Astrocyte (in vitro differentiated cells and primary cell): ENCODE results near the gene PPP2R2C. TPM values are rescaled to one million over a fixed set of nuclear protein-coding genes. Genes with fewer than 3 reads are reported as not detected.

Source experiments
- DNase-seq: peaks from one replicate; pipeline ENCODE4 v3.0.0-alpha.2; 2010; ENCODE audit warnings: low read depth
- FAIRE-seq: peaks from 2 replicates; lab custom pipeline; 2011; peaks lifted over from hg19 to GRCh38; lab: Jason Lieb, UNC
- H2AFZ ChIP-seq: 2 replicates; pipeline ENCODE4 v1.6.0; 2012; ENCODE audit warnings: low read depth, low read length, inconsistent platforms
- H3K27ac ChIP-seq: 2 replicates; pipeline ENCODE4 v1.5.1; 2011; ENCODE audit warnings: low read depth, low read length, inconsistent platforms
- H3K27me3 ChIP-seq: 2 replicates; pipeline ENCODE4 v1.6.0; 2011; ENCODE audit warnings: low read length, inconsistent platforms; ENCODE audit not compliant: insufficient read depth
- H3K36me3 ChIP-seq: 2 replicates; pipeline ENCODE4 v1.5.1; 2011; ENCODE audit warnings: low read length, inconsistent platforms; ENCODE audit not compliant: insufficient read depth
- H3K4me1 ChIP-seq: 2 replicates; pipeline ENCODE4 v1.5.1; 2011; ENCODE audit warnings: low read length, inconsistent platforms; ENCODE audit not compliant: insufficient read depth
- H3K4me2 ChIP-seq: 2 replicates; pipeline ENCODE4 v1.6.0; 2012; ENCODE audit warnings: low read length, inconsistent platforms
- H3K4me3 ChIP-seq: 2 replicates; pipeline ENCODE4 v1.5.1; 2011; ENCODE audit warnings: low read depth, mild to moderate bottlenecking, low read length, inconsistent platforms; ENCODE audit not compliant: insufficient read depth
- H3K79me2 ChIP-seq: 2 replicates; pipeline ENCODE4 v1.6.0; 2012; ENCODE audit warnings: mild to moderate bottlenecking, low read length, inconsistent platforms; ENCODE audit not compliant: insufficient read depth
- H3K9ac ChIP-seq: 2 replicates; pipeline ENCODE4 v1.6.0; 2012; ENCODE audit warnings: mild to moderate bottlenecking, low read length, inconsistent platforms
- H3K9me3 ChIP-seq: 2 replicates; pipeline ENCODE4 v1.5.1; 2012; ENCODE audit warnings: low read depth, mild to moderate bottlenecking, low read length, inconsistent platforms; ENCODE audit not compliant: insufficient read depth
- H4K20me1 ChIP-seq: 2 replicates; pipeline ENCODE4 v1.6.0; 2012; ENCODE audit warnings: low read length, inconsistent platforms; ENCODE audit not compliant: insufficient read depth
- H3K27ac Mint-ChIP-seq: one replicate; pipeline ENCODE4 v1.8.0; 2021; ENCODE audit warnings: mild to moderate bottlenecking, mixed read lengths; ENCODE audit not compliant: unreplicated experiment
- H3K27me3 Mint-ChIP-seq: one replicate; pipeline ENCODE4 v1.8.0; 2021; ENCODE audit warnings: low read depth, mixed read lengths; ENCODE audit not compliant: unreplicated experiment
- H3K36me3 Mint-ChIP-seq: one replicate; pipeline ENCODE4 v1.8.0; 2021; ENCODE audit warnings: low read depth, mixed read lengths; ENCODE audit not compliant: unreplicated experiment
- H3K4me1 Mint-ChIP-seq: one replicate; pipeline ENCODE4 v1.8.0; 2021; ENCODE audit warnings: low read depth, mixed read lengths; ENCODE audit not compliant: unreplicated experiment
- H3K4me3 Mint-ChIP-seq: one replicate; pipeline ENCODE4 v1.8.0; 2021; ENCODE audit warnings: mild to moderate bottlenecking, moderate library complexity, mixed read lengths; ENCODE audit not compliant: unreplicated experiment
- H3K9me3 Mint-ChIP-seq: one replicate; pipeline ENCODE4 v1.8.0; 2021; ENCODE audit warnings: mild to moderate bottlenecking, mixed read lengths; ENCODE audit not compliant: unreplicated experiment
- CTCF ChIP-seq: IDR thresholded peaks from 2 replicates; pipeline ENCODE4 v1.5.1; 2011; ENCODE audit warnings: low read depth, mild to moderate bottlenecking, inconsistent platforms, low read length, moderate library complexity; ENCODE audit not compliant: insufficient read depth
- EZH2 ChIP-seq: IDR thresholded peaks from 2 replicates; pipeline ENCODE4 v1.6.1; 2012; ENCODE audit warnings: mild to moderate bottlenecking, low read length, inconsistent platforms; ENCODE audit not compliant: insufficient read depth
- total RNA-seq: library from RNA; stranded (reverse); gene quantifications from 2 replicates; pipeline ENCODE4 v1.2.1, GENCODE V29; 2021

PPP2R2C gene
- total RNA-seq, 1 donor from 2014 or later = 1.1 TPM

GRCh38 chr4:6448476-6449170, 23.8 kb downstream of the PPP2R2C start:
- no peak overlapping the region for H3K27ac ChIP-seq
- H3K4me1 ChIP-seq = no peaks in the 10 kb centered on the region
- no peak for FAIRE-seq
- no peaks in the 10 kb centered on the region for H3K9me3 ChIP-seq
- no peak overlapping the region for H3K4me3 ChIP-seq
- DNase-seq = no peak
- TF ChIP-seq EZH2 (no peak), CTCF (no peak)
- no peak overlapping the region for H2AFZ ChIP-seq
- H3K36me3 Mint-ChIP-seq = no peaks in the 10 kb centered on the region
- no peak overlapping the region for H3K9ac ChIP-seq
- no peaks in the 10 kb centered on the region for H3K79me2 ChIP-seq
- H3K4me2 ChIP-seq = no peak overlapping the region
- H3K36me3 ChIP-seq = no peaks in the 10 kb centered on the region
- no peak overlapping the region for H3K4me3 Mint-ChIP-seq
- no peaks in the 10 kb centered on the region for H3K9me3 Mint-ChIP-seq
- peaks cover 12% of the 10 kb centered on the region for H3K27me3 ChIP-seq
- no peak overlapping the region for H3K27ac Mint-ChIP-seq
- H3K4me1 Mint-ChIP-seq = no peaks in the 10 kb centered on the region
- no peaks in the 10 kb centered on the region for H4K20me1 ChIP-seq
- H3K27me3 Mint-ChIP-seq = peaks cover 59% of the 10 kb centered on the region

- no peak overlapping the region for H2AFZ ChIP-seq
- Mint-ChIP-seq H3K27ac (no peak overlapping the region), H3K9me3 (no peaks in the 10 kb centered on the region), H3K4me1 (no peaks in the 10 kb centered on the region), H3K27me3 (peaks cover 59% of the 10 kb centered on the region), H3K36me3 (no peaks in the 10 kb centered on the region), H3K4me3 (peak overlapping the region; percentile 40)
- TF ChIP-seq EZH2 (no peak), CTCF (no peak)
- H3K4me3 ChIP-seq = no peak overlapping the region
- H3K27ac ChIP-seq = no peak overlapping the region
- no peak for FAIRE-seq
- no peaks in the 10 kb centered on the region for H4K20me1 ChIP-seq
- peaks cover 12% of the 10 kb centered on the region for H3K27me3 ChIP-seq
- H3K4me1 ChIP-seq = no peaks in the 10 kb centered on the region
- no peak for DNase-seq
- H3K9me3 ChIP-seq = no peaks in the 10 kb centered on the region
- H3K79me2 ChIP-seq = no peaks in the 10 kb centered on the region
- no peak overlapping the region for H3K9ac ChIP-seq
- no peaks in the 10 kb centered on the region for H3K36me3 ChIP-seq
- no peak overlapping the region for H3K4me2 ChIP-seq
Measured at GRCh38 chr4:6447672-6448171, 24.7 kb downstream of the PPP2R2C start.
